Large intestine (tissue), 3 donors: ENCODE measurements around the gene UNC5B. TPM values are rescaled to one million over a fixed set of nuclear protein-coding genes. Genes with fewer than 3 reads are reported as not detected.
A peak's percentile ranks its signal among the peaks of the same experiment; 100 is the strongest.

Source experiments
- DNase-seq, 2 donors: peaks; one replicate each; pipeline versions ENCODE4 v3.0.0 to v3.0.0-alpha.2; 2013
- H3K27ac ChIP-seq: one replicate; pipeline ENCODE4 v1.5.1; 2013; ENCODE audit warnings: low read length
- H3K27me3 ChIP-seq: 2 replicates; pipeline ENCODE4 v1.6.1; 2013; ENCODE audit warnings: low read length; ENCODE audit not compliant: control insufficient read depth, insufficient read depth
- H3K36me3 ChIP-seq: 2 replicates; pipeline ENCODE4 v1.6.1; 2013; ENCODE audit warnings: low read length; ENCODE audit not compliant: control insufficient read depth, insufficient read depth
- H3K4me1 ChIP-seq: one replicate; pipeline ENCODE4 v1.6.1; 2013; ENCODE audit warnings: low read length; ENCODE audit not compliant: control insufficient read depth, insufficient read depth
- H3K4me3 ChIP-seq: one replicate; pipeline ENCODE4 v1.5.1; 2013; ENCODE audit warnings: low read length
- H3K9me3 ChIP-seq: one replicate; pipeline ENCODE4 v1.6.1; 2013; ENCODE audit warnings: mild to moderate bottlenecking, low read depth, low read length, moderate library complexity; ENCODE audit not compliant: control insufficient read depth
- WGBS: methylation state at CpG from one replicate; pipeline ENCODE4 v1.1.5; 2013; ENCODE audit warnings: low lambda C conversion rate; ENCODE audit not compliant: insufficient coverage; 5-methylcytosine and 5-hydroxymethylcytosine counted together
- polyA plus RNA-seq: library from polyadenylated mRNA; unstranded; fragments of 120-200 nt; gene quantifications from one replicate; pipeline ENCODE4 v1.2.1, GENCODE V29; 2013

UNC5B gene
- polyA plus RNA-seq, 1 donor = 10.5 TPM

DNA sequence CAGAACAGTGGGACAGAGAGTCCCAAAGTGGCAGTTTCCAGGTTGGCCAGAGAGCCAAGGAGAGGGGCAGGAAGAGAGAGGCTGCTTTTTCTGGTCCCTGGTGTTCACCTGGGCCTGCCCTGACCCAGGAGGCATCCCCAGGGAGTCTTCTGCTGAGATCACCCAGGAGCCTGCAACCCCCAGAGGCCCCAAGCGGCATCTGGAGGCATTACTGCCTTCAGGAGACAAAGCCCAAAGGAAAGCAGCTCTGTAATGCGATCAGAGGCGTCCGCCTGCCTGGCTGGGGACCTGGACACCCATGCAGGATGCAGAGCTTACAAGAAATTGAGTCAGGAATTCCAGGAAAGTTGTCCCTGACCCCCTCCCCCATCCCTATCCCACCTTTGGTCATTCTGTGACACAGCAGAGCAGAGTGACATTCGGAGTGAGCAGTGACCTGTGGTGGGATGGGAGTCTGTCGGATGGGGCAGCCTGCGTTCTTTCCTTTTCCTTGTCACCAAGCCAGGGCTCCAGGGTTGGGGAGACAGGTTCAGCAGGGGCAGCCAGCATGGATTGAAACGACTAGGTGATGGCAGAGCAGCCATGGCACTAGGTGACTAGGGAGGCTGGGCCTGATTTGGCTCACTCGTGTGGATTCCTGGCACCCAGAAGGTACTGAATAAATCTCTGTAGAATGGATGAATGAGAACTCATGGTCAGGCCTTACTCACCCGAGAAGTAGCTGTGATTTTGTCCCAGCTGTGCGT, 10.4 kb downstream of the UNC5B start:
- H3K4me3 ChIP-seq = no peak overlapping the region
- DNase-seq = no peak
- no CpG with 5 or more reads among the region's 11 CpGs for WGBS
- no peaks in the 10 kb centered on the region for H3K36me3 ChIP-seq
- H3K9me3 ChIP-seq = no peaks in the 10 kb centered on the region
- no peak overlapping the region for H3K27ac ChIP-seq
- H3K4me1 ChIP-seq = peaks cover 3% of the 10 kb centered on the region
- peaks cover 5% of the 10 kb centered on the region for H3K27me3 ChIP-seq

DNA sequence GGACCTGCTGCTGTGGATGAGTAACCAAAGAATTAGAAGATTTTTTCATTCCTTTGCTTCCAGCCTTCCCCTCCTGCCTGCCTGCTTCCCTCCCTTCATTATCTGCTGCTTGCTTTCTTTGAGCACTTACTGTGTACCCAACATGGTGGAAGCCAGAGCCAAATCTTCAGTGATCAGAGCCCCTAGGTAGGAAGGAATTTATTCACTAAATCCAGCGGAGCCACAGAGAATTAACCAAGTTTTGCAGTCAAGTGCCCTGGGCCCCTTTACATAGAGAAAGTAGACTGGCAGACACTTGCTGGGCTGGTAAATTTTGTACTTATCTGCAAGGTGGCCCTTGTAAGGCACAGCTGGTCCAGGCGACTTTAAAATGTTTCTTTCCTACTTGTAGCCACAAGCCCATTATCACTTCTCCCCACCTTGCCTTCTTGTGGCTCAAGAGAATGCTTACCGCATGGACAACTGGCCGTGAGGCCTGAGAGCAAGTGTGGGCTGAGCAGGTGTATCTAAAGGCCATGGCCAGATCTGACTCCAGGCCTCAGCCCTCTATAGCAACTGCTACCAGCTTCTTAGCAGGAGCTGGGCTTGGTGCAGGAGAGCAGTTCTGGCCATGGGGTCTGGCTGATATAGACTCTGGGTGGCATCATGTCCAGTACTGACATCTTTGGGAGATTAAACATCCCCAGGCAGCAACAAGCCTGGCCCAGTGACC, 11.1 kb downstream of the UNC5B start:
- H3K27me3 ChIP-seq = peaks cover 2% of the 10 kb centered on the region
- no peaks in the 10 kb centered on the region for H3K9me3 ChIP-seq
- H3K27ac ChIP-seq = no peak overlapping the region
- DNase-seq = no peak
- H3K4me1 ChIP-seq = peaks cover 3% of the 10 kb centered on the region
- no peaks in the 10 kb centered on the region for H3K36me3 ChIP-seq
- no peak overlapping the region for H3K4me3 ChIP-seq
- no CpG with 5 or more reads among the region's 4 CpGs for WGBS

DNA sequence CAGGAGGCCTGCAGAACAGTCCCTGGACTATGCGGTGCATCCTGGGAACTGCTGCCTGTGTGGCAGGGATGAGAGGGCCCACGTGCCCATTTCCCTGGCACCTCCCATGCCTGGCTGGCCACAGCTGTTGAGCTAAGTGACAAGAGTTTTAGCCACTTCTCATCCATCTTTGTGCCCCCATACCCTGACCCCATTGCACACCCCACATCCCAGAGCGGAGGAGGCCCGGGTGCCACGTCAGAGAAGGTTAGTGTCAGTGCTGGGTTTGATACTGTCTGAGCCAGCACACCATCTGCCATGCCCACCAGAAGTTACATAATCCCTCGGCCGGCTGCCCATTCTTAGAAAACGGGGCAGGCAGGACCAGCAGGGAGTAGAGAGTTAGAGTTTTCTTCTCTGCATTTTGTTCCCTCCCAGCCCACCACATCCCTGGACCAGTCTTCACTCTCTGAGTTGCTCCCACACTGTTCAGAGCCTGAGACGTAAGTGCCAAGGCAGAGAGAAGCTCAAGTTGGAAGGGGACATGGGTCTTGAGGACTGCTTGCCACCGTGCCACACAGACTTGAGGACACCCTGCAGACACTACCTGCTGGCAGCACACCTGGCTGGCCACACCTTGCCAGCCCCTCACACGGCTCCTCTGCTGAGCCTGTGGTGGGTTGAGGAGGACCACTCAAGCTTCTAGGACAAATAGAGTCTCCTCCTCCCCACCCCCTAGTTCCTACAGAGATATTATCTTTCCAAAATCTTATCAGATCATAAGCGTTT, 13.1 kb downstream of the UNC5B start:
- no peaks in the 10 kb centered on the region for H3K36me3 ChIP-seq
- 0% methylated on average over 1 of the region's 12 CpGs for WGBS
- no peak overlapping the region for H3K27ac ChIP-seq
- no peak for DNase-seq
- peaks cover 7% of the 10 kb centered on the region for H3K4me1 ChIP-seq
- H3K9me3 ChIP-seq = no peaks in the 10 kb centered on the region
- H3K4me3 ChIP-seq = no peak overlapping the region
- H3K27me3 ChIP-seq = no peaks in the 10 kb centered on the region

- Histone ChIP-seq H3K4me3 (no peak overlapping the region), H3K27ac (no peak overlapping the region), H3K27me3 (no peaks in the 10 kb centered on the region), H3K4me1 (peaks cover 18% of the 10 kb centered on the region), H3K9me3 (no peaks in the 10 kb centered on the region), H3K36me3 (no peaks in the 10 kb centered on the region)
- peak in 1 of 2 donors; percentile 9 for DNase-seq
- no CpG with 5 or more reads among the region's 16 CpGs for WGBS
Observed at GRCh38 chr10:71228875-71229675, 16.7 kb downstream of the UNC5B start.

DNA sequence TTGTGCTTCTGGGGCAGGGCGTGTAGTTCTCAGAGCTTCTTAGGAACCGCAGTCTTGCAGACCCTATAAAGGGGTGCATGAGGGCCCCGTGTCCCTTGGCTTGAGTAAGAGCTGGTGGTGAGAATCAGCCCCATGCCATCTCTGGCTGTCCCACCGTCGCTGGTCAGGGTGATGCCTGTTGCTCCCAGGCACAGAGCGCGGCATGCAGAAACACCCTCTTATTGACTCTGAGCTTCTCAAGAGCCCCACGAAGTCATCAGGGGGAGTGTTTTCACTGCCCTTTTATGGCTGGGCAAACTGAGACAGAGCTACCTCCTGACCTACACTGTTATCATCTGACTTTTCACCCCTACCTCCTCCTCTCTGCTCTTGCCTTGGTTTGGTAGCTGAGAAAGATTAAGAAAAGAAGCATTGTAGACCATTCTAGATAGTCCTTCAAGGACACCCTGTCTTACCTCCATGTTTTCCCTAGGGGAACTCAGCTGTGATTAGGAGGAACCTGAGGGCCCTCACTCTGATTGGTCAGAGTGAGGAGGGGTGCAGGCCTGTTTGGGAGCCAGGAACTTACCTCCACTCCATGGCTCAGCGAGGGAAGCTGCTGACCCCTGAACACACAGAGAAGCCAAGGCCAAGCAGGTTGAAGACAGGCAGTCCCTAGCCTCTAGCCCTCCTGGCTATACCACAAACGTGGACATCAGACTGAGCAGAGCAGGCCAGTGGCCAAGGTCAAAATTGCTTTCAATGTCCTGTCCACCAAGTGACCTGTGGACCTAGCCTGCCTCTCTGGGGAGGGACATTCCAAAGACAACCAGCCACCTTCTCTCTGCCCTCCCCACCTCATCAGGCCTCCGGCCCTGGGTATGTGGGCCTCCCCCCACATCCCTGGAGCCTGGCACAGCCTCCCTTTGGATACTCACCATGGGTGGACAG, 17.6 kb downstream of the UNC5B start:
- peak in 1 of 2 donors; percentile 48 for DNase-seq
- H3K4me1 ChIP-seq = peaks cover 27% of the 10 kb centered on the region
- H3K27ac ChIP-seq = no peak overlapping the region
- H3K9me3 ChIP-seq = no peaks in the 10 kb centered on the region
- H3K4me3 ChIP-seq = no peak overlapping the region
- no peaks in the 10 kb centered on the region for H3K36me3 ChIP-seq
- H3K27me3 ChIP-seq = no peaks in the 10 kb centered on the region
- WGBS = no CpG with 5 or more reads among the region's 11 CpGs

- DNase-seq = no peak
- H3K4me1 ChIP-seq = peaks cover 33% of the 10 kb centered on the region
Observed at GRCh38 chr10:71230656-71231025, 18.3 kb downstream of the UNC5B start.

GRCh38 chr10:71231206-71231605, 18.8 kb downstream of the UNC5B start:
- DNase-seq = no peak
- WGBS = no CpG with 5 or more reads among the region's 11 CpGs
- Histone ChIP-seq H3K4me3 (no peak overlapping the region), H3K4me1 (peaks cover 39% of the 10 kb centered on the region), H3K27me3 (no peaks in the 10 kb centered on the region), H3K27ac (no peak overlapping the region), H3K36me3 (no peaks in the 10 kb centered on the region), H3K9me3 (no peaks in the 10 kb centered on the region)

More at GRCh38 chr10:71230656-71231025, 18.3 kb downstream of the UNC5B start:
- H3K4me3 ChIP-seq = no peak overlapping the region
- H3K27me3 ChIP-seq = no peaks in the 10 kb centered on the region
- no peaks in the 10 kb centered on the region for H3K36me3 ChIP-seq
- no peaks in the 10 kb centered on the region for H3K9me3 ChIP-seq
- H3K27ac ChIP-seq = no peak overlapping the region
- no CpG with 5 or more reads among the region's 1 CpG for WGBS

DNA sequence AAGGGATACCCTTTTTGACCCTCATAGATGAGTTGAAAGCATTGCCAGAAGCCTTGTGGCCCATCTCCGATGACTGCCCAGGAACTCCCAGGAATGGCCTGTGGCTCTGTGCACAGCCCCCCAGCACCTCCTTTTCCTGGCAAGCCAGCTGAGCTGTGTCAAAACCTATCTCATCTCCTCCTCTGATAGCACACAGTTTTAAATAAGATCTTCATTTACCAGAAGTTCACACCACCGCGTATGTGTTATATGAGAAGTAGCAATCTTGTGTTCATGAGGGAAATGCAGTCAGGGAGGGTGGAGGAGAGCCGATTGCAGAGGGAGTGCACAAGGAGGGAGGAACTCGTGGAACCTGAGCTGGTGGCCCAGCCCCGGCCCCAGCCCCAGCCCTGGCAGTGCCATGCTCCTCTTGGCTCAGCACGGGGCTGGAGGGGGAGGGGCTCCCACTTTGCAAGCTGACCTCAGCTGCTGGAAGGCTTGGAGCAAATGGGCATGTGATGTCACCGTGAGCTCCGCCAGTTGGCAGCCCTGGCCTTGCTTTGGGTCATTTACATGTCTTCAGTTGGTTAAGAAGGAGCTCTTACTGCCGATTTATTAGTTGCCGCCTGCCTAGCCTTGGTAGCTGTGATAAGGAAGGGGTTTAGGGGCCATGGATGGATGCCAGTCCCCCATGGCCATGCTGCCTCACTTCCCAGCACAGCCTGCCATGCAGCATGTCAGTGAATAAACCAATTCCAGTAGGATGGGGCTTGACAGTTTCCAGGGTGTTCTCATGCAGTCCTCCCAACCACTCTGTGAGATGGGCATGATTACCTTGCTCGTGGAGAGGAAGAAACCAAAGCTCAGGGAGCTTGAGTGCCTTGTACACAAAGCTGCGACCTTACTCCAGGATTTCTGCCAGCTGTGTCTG, 20.0 kb downstream of the UNC5B start:
- Histone ChIP-seq H3K27ac (no peak overlapping the region), H3K4me1 (peaks cover 49% of the 10 kb centered on the region), H3K36me3 (no peaks in the 10 kb centered on the region), H3K27me3 (no peaks in the 10 kb centered on the region), H3K9me3 (no peaks in the 10 kb centered on the region), H3K4me3 (no peak overlapping the region)
- WGBS = no CpG with 5 or more reads among the region's 13 CpGs
- no peak for DNase-seq

DNA sequence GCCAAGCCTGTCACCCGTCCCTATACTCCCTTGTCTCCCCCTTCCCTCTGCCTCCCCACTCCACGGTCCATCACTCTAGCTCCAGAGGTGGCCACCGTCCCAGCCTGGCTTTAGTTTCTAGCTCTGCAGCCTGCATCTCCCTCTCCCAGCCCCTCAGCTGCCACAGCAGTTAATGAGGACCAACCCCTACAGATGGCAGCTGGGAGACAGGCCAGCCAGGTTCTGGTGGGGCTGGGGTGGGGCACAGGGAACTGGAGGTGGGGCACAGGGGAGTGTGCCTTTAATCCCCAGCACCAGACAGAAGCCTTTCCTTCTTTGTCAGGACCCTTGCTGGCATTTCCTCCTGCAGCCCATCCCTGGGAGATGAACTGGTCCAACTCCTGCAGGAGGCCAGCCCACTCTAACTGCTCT, 21.1 kb downstream of the UNC5B start:
- no peaks in the 10 kb centered on the region for H3K9me3 ChIP-seq
- WGBS = no CpG with 5 or more reads among the region's 3 CpGs
- no peaks in the 10 kb centered on the region for H3K36me3 ChIP-seq
- H3K27me3 ChIP-seq = no peaks in the 10 kb centered on the region
- H3K4me1 ChIP-seq = peaks cover 49% of the 10 kb centered on the region
- no peak overlapping the region for H3K4me3 ChIP-seq
- DNase-seq = no peak
- no peak overlapping the region for H3K27ac ChIP-seq
